Measurements from ENCODE around the gene ADAM10. TPM values are rescaled to one million over a fixed set of nuclear protein-coding genes. Genes with fewer than 3 reads are reported as not detected.

ADAM10 gene
- total RNA-seq, 1 experiment from 2014 or later = 133 TPM

DNA sequence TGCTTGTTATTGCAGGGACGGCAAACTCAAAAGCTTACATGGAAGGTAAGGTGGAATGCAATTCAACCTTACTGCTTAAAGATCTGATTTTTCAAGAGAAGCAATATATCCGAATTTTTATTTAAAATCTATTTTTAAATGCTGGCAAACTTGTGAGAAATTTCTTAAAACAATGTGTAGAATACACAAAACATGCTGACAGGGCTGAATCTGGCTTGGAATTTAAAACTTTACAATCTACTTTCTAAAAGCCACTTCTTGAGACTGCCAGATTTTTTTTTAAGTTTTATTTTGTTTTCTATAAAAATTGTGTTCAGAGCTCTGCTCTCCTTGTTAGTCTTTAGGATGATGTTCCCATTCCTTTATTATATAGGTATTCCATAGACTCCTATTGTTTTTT lies 146.7 kb downstream of the ADAM10 start:
- H3K27ac Mint-ChIP-seq = no peak overlapping the region
- DNase-seq (ENCODE audit: low spot score) = no peak
- no peak for ATAC-seq
- H3K36me3 Mint-ChIP-seq = peaks cover 8% of the 10 kb centered on the region
- H3K4me1 Mint-ChIP-seq = peaks cover 30% of the 10 kb centered on the region
- ChIA-PET POLR2A (no interaction called here), CTCF (no interaction called here)
- no peaks in the 10 kb centered on the region for H3K9me3 Mint-ChIP-seq
- no peaks in the 10 kb centered on the region for H3K27me3 Mint-ChIP-seq (ENCODE audit: low read depth)
- no peak for TF ChIP-seq MXD4 (CRISPR knock-in tag; IDR thresholded peaks at IDR 0.05; ENCODE audit: borderline replicate concordance)
- no peak for TF ChIP-seq SP1 (CRISPR knock-in tag; conservative IDR thresholded peaks at IDR 0.05)
- TF ChIP-seq, protein P1, sequence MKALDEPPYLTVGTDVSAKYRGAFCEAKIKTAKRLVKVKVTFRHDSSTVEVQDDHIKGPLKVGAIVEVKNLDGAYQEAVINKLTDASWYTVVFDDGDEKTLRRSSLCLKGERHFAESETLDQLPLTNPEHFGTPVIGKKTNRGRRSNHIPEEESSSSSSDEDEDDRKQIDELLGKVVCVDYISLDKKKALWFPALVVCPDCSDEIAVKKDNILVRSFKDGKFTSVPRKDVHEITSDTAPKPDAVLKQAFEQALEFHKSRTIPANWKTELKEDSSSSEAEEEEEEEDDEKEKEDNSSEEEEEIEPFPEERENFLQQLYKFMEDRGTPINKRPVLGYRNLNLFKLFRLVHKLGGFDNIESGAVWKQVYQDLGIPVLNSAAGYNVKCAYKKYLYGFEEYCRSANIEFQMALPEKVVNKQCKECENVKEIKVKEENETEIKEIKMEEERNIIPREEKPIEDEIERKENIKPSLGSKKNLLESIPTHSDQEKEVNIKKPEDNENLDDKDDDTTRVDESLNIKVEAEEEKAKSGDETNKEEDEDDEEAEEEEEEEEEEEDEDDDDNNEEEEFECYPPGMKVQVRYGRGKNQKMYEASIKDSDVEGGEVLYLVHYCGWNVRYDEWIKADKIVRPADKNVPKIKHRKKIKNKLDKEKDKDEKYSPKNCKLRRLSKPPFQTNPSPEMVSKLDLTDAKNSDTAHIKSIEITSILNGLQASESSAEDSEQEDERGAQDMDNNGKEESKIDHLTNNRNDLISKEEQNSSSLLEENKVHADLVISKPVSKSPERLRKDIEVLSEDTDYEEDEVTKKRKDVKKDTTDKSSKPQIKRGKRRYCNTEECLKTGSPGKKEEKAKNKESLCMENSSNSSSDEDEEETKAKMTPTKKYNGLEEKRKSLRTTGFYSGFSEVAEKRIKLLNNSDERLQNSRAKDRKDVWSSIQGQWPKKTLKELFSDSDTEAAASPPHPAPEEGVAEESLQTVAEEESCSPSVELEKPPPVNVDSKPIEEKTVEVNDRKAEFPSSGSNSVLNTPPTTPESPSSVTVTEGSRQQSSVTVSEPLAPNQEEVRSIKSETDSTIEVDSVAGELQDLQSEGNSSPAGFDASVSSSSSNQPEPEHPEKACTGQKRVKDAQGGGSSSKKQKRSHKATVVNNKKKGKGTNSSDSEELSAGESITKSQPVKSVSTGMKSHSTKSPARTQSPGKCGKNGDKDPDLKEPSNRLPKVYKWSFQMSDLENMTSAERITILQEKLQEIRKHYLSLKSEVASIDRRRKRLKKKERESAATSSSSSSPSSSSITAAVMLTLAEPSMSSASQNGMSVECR (CRISPR knock-in tag; IDR thresholded peaks at IDR 0.05; ENCODE audit: borderline replicate concordance) = no peak
- TF ChIP-seq MLX (CRISPR knock-in tag; IDR thresholded peaks at IDR 0.05) = no peak
- TF ChIP-seq MYBL2 (CRISPR knock-in tag; IDR thresholded peaks at IDR 0.05) = no peak
- no peak for TF ChIP-seq CREM (CRISPR knock-in tag; IDR thresholded peaks at IDR 0.05)
- TF ChIP-seq, protein P2, sequence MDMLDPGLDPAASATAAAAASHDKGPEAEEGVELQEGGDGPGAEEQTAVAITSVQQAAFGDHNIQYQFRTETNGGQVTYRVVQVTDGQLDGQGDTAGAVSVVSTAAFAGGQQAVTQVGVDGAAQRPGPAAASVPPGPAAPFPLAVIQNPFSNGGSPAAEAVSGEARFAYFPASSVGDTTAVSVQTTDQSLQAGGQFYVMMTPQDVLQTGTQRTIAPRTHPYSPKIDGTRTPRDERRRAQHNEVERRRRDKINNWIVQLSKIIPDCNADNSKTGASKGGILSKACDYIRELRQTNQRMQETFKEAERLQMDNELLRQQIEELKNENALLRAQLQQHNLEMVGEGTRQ (CRISPR knock-in tag; IDR thresholded peaks at IDR 0.05) = no peak
- TF ChIP-seq E2F1 (CRISPR knock-in tag; IDR thresholded peaks at IDR 0.05) = no peak
- TF ChIP-seq NR3C1 (CRISPR knock-in tag; conservative IDR thresholded peaks at IDR 0.05; ENCODE audit: low read depth) = no peak
- no peak for TF ChIP-seq USF1 (CRISPR knock-in tag; IDR thresholded peaks at IDR 0.05)
- TF ChIP-seq NFE2L1 (CRISPR knock-in tag; IDR thresholded peaks at IDR 0.05) = no peak
- no peak for TF ChIP-seq JUN (CRISPR knock-in tag; IDR thresholded peaks at IDR 0.05)
- TF ChIP-seq KAT7 (CRISPR knock-in tag; IDR thresholded peaks at IDR 0.05; ENCODE audit: borderline replicate concordance) = no peak
- TF ChIP-seq, protein P3, sequence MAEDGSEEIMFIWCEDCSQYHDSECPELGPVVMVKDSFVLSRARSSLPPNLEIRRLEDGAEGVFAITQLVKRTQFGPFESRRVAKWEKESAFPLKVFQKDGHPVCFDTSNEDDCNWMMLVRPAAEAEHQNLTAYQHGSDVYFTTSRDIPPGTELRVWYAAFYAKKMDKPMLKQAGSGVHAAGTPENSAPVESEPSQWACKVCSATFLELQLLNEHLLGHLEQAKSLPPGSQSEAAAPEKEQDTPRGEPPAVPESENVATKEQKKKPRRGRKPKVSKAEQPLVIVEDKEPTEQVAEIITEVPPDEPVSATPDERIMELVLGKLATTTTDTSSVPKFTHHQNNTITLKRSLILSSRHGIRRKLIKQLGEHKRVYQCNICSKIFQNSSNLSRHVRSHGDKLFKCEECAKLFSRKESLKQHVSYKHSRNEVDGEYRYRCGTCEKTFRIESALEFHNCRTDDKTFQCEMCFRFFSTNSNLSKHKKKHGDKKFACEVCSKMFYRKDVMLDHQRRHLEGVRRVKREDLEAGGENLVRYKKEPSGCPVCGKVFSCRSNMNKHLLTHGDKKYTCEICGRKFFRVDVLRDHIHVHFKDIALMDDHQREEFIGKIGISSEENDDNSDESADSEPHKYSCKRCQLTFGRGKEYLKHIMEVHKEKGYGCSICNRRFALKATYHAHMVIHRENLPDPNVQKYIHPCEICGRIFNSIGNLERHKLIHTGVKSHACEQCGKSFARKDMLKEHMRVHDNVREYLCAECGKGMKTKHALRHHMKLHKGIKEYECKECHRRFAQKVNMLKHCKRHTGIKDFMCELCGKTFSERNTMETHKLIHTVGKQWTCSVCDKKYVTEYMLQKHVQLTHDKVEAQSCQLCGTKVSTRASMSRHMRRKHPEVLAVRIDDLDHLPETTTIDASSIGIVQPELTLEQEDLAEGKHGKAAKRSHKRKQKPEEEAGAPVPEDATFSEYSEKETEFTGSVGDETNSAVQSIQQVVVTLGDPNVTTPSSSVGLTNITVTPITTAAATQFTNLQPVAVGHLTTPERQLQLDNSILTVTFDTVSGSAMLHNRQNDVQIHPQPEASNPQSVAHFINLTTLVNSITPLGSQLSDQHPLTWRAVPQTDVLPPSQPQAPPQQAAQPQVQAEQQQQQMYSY (CRISPR knock-in tag; IDR thresholded peaks at IDR 0.05) = no peak
- TF ChIP-seq ESRRA (CRISPR knock-in tag; IDR thresholded peaks at IDR 0.05; ENCODE audit: borderline replicate concordance) = no peak
- TF ChIP-seq GRHL2 (CRISPR knock-in tag; IDR thresholded peaks at IDR 0.05; ENCODE audit: insufficient replicate concordance, severe bottlenecking) = no peak
- TF ChIP-seq FOXP4 (CRISPR knock-in tag; IDR thresholded peaks at IDR 0.05) = no peak
- no peak for TF ChIP-seq ZNF396 (CRISPR knock-in tag; IDR thresholded peaks at IDR 0.05; ENCODE audit: borderline replicate concordance)
- H3K4me3 Mint-ChIP-seq = no peak overlapping the region
